ENCODE measurements around the gene SRPK1.
A peak's percentile ranks its signal among the peaks of the same experiment; 100 is the strongest.
"Not testable (repeated sequence)": the region's sequence is repeated elsewhere in the genome, so short reads cannot be mapped to it uniquely, and the experiment has no call there.

The SRPK1 gene

GRCh38 chr6:35935469-35935868 is 14.6 kb upstream of the SRPK1 start:
- in situ Hi-C loops (cut with MboI; ENCODE audit: low pct_unique_long_range_greater_than_20kb, low sequenced_read_pairs), result no loop called here
- no peak for DNase-seq

GRCh38 chr6:35933844-35934243 is 12.9 kb upstream of the SRPK1 start:
- DNase-seq, result no peak
- in situ Hi-C loops (cut with MboI; ENCODE audit: low pct_unique_long_range_greater_than_20kb, low sequenced_read_pairs), result no loop called here

- in situ Hi-C loops (cut with MboI; ENCODE audit: low pct_unique_long_range_greater_than_20kb, low sequenced_read_pairs); DNase-seq: not testable (repeated sequence)
Measured at GRCh38 chr6:35931873-35932272, 11.0 kb upstream of the SRPK1 start.

GRCh38 chr6:35931120-35931561 is 10.2 kb upstream of the SRPK1 start:
- no peak for DNase-seq
- in situ Hi-C loops (cut with MboI; ENCODE audit: low pct_unique_long_range_greater_than_20kb, low sequenced_read_pairs), result no loop called here

GRCh38 chr6:35929601-35930000 is 8.7 kb upstream of the SRPK1 start:
- in situ Hi-C loops (cut with MboI; ENCODE audit: low pct_unique_long_range_greater_than_20kb, low sequenced_read_pairs), result no loop called here
- no peak for DNase-seq

- no peak for DNase-seq
- in situ Hi-C loops (cut with MboI; ENCODE audit: low pct_unique_long_range_greater_than_20kb, low sequenced_read_pairs), result no loop called here
Measured at GRCh38 chr6:35926509-35927215, 5.8 kb upstream of the SRPK1 start.

GRCh38 chr6:35925961-35926360 is 5.1 kb upstream of the SRPK1 start:
- DNase-seq, result no peak
- in situ Hi-C loops (cut with MboI; ENCODE audit: low pct_unique_long_range_greater_than_20kb, low sequenced_read_pairs), result no loop called here

- in situ Hi-C loops (cut with MboI; ENCODE audit: low pct_unique_long_range_greater_than_20kb, low sequenced_read_pairs), result no loop called here
- DNase-seq, result no peak
Measured at GRCh38 chr6:35924146-35924545, 3.2 kb upstream of the SRPK1 start.

- in situ Hi-C loops (cut with MboI; ENCODE audit: low pct_unique_long_range_greater_than_20kb, low sequenced_read_pairs), result no loop called here
- no peak for DNase-seq
Measured at GRCh38 chr6:35922139-35922554, 1.2 kb upstream of the SRPK1 start.

GRCh38 chr6:35919827-35920751 is 809 bp downstream of the SRPK1 start:
- peak; percentile 52 for DNase-seq
- in situ Hi-C loops (cut with MboI; ENCODE audit: low pct_unique_long_range_greater_than_20kb, low sequenced_read_pairs), result no loop called here

- peak; percentile 30 for DNase-seq
Measured at GRCh38 chr6:35919085-35919826, 1.6 kb downstream of the SRPK1 start.

GRCh38 chr6:35916893-35917292 is 4.0 kb downstream of the SRPK1 start:
- DNase-seq; in situ Hi-C loops (cut with MboI; ENCODE audit: low pct_unique_long_range_greater_than_20kb, low sequenced_read_pairs): not testable (repeated sequence)

More at GRCh38 chr6:35919085-35919826, 1.6 kb downstream of the SRPK1 start:
- in situ Hi-C loops (cut with MboI; ENCODE audit: low pct_unique_long_range_greater_than_20kb, low sequenced_read_pairs), result no loop called here

GRCh38 chr6:35916056-35916455 is 4.8 kb downstream of the SRPK1 start:
- in situ Hi-C loops (cut with MboI; ENCODE audit: low pct_unique_long_range_greater_than_20kb, low sequenced_read_pairs), result no loop called here
- no peak for DNase-seq

GRCh38 chr6:35914536-35914935 is 6.4 kb downstream of the SRPK1 start:
- DNase-seq, result no peak
- in situ Hi-C loops (cut with MboI; ENCODE audit: low pct_unique_long_range_greater_than_20kb, low sequenced_read_pairs), result no loop called here

GRCh38 chr6:35911871-35912653 is 8.8 kb downstream of the SRPK1 start:
- no peak for DNase-seq
- in situ Hi-C loops (cut with MboI; ENCODE audit: low pct_unique_long_range_greater_than_20kb, low sequenced_read_pairs), result no loop called here

- DNase-seq; in situ Hi-C loops (cut with MboI; ENCODE audit: low pct_unique_long_range_greater_than_20kb, low sequenced_read_pairs): not testable (repeated sequence)
Measured at GRCh38 chr6:35909571-35909970, 11.3 kb downstream of the SRPK1 start.

GRCh38 chr6:35908753-35909401 is 12.0 kb downstream of the SRPK1 start:
- DNase-seq; in situ Hi-C loops (cut with MboI; ENCODE audit: low pct_unique_long_range_greater_than_20kb, low sequenced_read_pairs): not testable (repeated sequence)

- DNase-seq, result peak; percentile 60
- in situ Hi-C loops (cut with MboI; ENCODE audit: low pct_unique_long_range_greater_than_20kb, low sequenced_read_pairs), result no loop called here
Measured at GRCh38 chr6:35907750-35908149, 13.1 kb downstream of the SRPK1 start.

Data from KBM-7 (cell line).